ENCODE measurements around the gene ALKBH6.

DNA sequence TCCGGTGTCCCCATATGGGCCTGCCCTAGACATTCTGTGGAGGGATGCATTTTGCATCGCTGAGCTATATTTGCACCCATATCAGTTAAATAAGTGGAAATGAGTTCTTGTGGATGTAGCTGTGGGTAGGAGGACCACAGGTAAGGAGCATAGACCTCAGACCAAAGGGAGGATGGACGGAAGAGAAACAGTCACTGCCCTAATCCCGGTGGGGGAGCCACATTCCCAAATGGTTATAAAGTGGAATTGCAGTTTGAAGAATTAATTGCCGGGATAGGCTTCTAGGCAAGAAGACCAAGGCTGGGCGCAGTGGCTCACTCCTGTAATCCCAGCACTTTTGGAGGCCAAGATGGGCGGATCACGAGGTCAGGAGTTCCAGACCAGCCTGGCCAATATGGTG, 17.2 kb downstream of the ALKBH6 start:
- TF ChIP-seq EP300 (IDR thresholded peaks at IDR 0.05; ENCODE audit: borderline replicate concordance) (no peak), FOXM1 (IDR thresholded peaks at IDR 0.05; ENCODE audit: borderline replicate concordance, low read depth) (no peak), CEBPB (IDR thresholded peaks at IDR 0.05) (no peak), EGR1 (IDR thresholded peaks at IDR 0.05) (no peak), REST (IDR thresholded peaks at IDR 0.05; ENCODE audit: low read depth) (no peak)
- TF ChIP-seq, protein P1, sequence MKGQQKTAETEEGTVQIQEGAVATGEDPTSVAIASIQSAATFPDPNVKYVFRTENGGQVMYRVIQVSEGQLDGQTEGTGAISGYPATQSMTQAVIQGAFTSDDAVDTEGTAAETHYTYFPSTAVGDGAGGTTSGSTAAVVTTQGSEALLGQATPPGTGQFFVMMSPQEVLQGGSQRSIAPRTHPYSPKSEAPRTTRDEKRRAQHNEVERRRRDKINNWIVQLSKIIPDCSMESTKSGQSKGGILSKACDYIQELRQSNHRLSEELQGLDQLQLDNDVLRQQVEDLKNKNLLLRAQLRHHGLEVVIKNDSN (IDR thresholded peaks at IDR 0.05) = no peak
